OCI-LY1 (cell line): ENCODE data around the gene TTYH1.

Experiments used
- H2AFZ ChIP-seq: fragments of 200-600 bp; sonication (generic), shearing (Covaris generic); 2 replicates; pipeline ENCODE4 v1.6.0; 2014; ENCODE audit warnings: antibody characterized with exemption, mild to moderate bottlenecking, low read length
- H3F3A ChIP-seq: fragments of 200-600 bp; sonication (generic), shearing (Covaris generic); 2 replicates; pipeline ENCODE4 v1.6.0; 2014; ENCODE audit warnings: mild to moderate bottlenecking, antibody characterized with exemption, low read length, moderate library complexity; ENCODE audit not compliant: insufficient read depth
- H3K27ac ChIP-seq: fragments of 200-600 bp; sonication (generic); 2 replicates; pipeline ENCODE4 v1.5.1; 2014; ENCODE audit warnings: low read length, mixed run types, mild to moderate bottlenecking, low read depth; ENCODE audit not compliant: poor library complexity, severe bottlenecking
- H3K27me3 ChIP-seq: fragments of 200-600 bp; sonication (generic); 2 replicates; pipeline ENCODE4 v1.6.0; 2014; ENCODE audit warnings: antibody characterized with exemption, mild to moderate bottlenecking, low read length, moderate library complexity; ENCODE audit not compliant: insufficient read depth
- H3K36me3 ChIP-seq: fragments of 200-600 bp; sonication (generic); 2 replicates; pipeline ENCODE4 v1.6.1; 2014; ENCODE audit warnings: mild to moderate bottlenecking, antibody characterized with exemption, low read length, moderate library complexity, mixed read lengths; ENCODE audit not compliant: insufficient read depth
- H3K4me1 ChIP-seq: fragments of 200-600 bp; sonication (generic); 2 replicates; pipeline ENCODE4 v1.5.1; 2014; ENCODE audit warnings: mild to moderate bottlenecking, low read length, moderate library complexity; ENCODE audit not compliant: insufficient read depth, severe bottlenecking
- H3K4me2 ChIP-seq: fragments of 200-600 bp; sonication (generic), shearing (Covaris generic); 2 replicates; pipeline ENCODE4 v1.6.1; 2014; ENCODE audit warnings: low read length
- H3K4me3 ChIP-seq: fragments of 200-600 bp; sonication (generic); 2 replicates; pipeline ENCODE4 v1.5.1; 2014; ENCODE audit warnings: low read length, low read depth, mild to moderate bottlenecking, mixed read lengths; ENCODE audit not compliant: poor library complexity, severe bottlenecking
- H3K79me2 ChIP-seq: fragments of 200-600 bp; shearing (Covaris generic); 2 replicates; pipeline ENCODE4 v1.6.1; 2016; ENCODE audit warnings: mixed run types, low read length, mixed read lengths; ENCODE audit not compliant: insufficient read depth
- H3K9ac ChIP-seq: fragments of 200-600 bp; sonication (generic), shearing (Covaris generic); 2 replicates; pipeline ENCODE4 v1.6.1; 2014; ENCODE audit warnings: mild to moderate bottlenecking, low read length, mixed read lengths
- H3K9me2 ChIP-seq: fragments of 200-600 bp; sonication (generic), shearing (Covaris generic); 2 replicates; pipeline ENCODE4 v1.6.1; 2014; ENCODE audit warnings: low read depth, mild to moderate bottlenecking, low read length, mixed read lengths
- H3K9me3 ChIP-seq: fragments of 200-600 bp; shearing (Covaris generic); 2 replicates; pipeline ENCODE4 v1.6.1; 2014; ENCODE audit warnings: low read length, mixed read lengths
- H4K20me1 ChIP-seq: fragments of 200-600 bp; sonication (generic), shearing (Covaris generic); 2 replicates; pipeline ENCODE4 v1.6.0; 2016; ENCODE audit warnings: mild to moderate bottlenecking, low read length; ENCODE audit not compliant: insufficient read depth
- EZH2 ChIP-seq: fragments of 200-600 bp; sonication (generic), shearing (Covaris generic); IDR thresholded peaks from 2 replicates; pipeline ENCODE4 v1.8.0; 2017; ENCODE audit warnings: borderline replicate concordance, mixed run types, mild to moderate bottlenecking, antibody characterized with exemption, low read length, moderate library complexity, mixed read lengths
- TF ChIP-seq, protein P1 (sequence below): fragments of 200-600 bp; sonication (generic), shearing (Covaris generic); IDR thresholded peaks from 2 replicates; pipeline ENCODE4 v1.5.1; 2017; ENCODE audit warnings: mild to moderate bottlenecking, antibody characterized with exemption, low read length, moderate library complexity, mixed read lengths

The TTYH1 gene

DNA sequence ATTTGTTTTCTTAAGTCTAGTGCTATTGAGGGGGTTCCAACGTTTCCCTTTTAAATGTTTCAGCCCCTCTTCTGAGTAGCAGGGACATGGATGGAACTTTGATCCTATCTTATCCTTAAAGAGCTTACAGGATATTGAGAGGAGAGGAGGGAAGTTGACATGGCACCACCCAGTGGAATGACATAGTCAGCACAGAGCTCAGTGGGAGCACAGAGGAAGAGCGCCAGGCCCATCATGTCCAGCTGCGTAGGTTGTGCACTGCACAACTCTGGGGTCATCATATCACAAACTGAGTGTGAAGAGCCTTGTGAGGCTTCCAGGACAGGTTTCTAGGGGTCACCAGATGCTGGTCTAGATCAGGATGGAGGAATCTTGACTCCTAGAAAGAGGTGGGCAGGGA is 62.4 kb downstream of the TTYH1 start:
- Histone ChIP-seq H3K4me1 (no peaks in the 10 kb centered on the region), H3K4me2 (no peak overlapping the region), H3K27ac (no peak overlapping the region), H4K20me1 (no peaks in the 10 kb centered on the region), H3K79me2 (no peaks in the 10 kb centered on the region), H3K4me3 (no peak overlapping the region), H3K9me3 (no peaks in the 10 kb centered on the region), H3K9me2 (no peaks in the 10 kb centered on the region), H3K9ac (no peak overlapping the region), H3K27me3 (no peaks in the 10 kb centered on the region; the same call in 1 of the 2 replicates), H3K36me3 (no peaks in the 10 kb centered on the region), H2AFZ (no peak overlapping the region), H3F3A (no peaks in the 10 kb centered on the region; the same call in 1 of the 2 replicates)
- TF ChIP-seq, protein P1, sequence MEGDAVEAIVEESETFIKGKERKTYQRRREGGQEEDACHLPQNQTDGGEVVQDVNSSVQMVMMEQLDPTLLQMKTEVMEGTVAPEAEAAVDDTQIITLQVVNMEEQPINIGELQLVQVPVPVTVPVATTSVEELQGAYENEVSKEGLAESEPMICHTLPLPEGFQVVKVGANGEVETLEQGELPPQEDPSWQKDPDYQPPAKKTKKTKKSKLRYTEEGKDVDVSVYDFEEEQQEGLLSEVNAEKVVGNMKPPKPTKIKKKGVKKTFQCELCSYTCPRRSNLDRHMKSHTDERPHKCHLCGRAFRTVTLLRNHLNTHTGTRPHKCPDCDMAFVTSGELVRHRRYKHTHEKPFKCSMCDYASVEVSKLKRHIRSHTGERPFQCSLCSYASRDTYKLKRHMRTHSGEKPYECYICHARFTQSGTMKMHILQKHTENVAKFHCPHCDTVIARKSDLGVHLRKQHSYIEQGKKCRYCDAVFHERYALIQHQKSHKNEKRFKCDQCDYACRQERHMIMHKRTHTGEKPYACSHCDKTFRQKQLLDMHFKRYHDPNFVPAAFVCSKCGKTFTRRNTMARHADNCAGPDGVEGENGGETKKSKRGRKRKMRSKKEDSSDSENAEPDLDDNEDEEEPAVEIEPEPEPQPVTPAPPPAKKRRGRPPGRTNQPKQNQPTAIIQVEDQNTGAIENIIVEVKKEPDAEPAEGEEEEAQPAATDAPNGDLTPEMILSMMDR, result no peak
- TF ChIP-seq EZH2, result no peak

DNA sequence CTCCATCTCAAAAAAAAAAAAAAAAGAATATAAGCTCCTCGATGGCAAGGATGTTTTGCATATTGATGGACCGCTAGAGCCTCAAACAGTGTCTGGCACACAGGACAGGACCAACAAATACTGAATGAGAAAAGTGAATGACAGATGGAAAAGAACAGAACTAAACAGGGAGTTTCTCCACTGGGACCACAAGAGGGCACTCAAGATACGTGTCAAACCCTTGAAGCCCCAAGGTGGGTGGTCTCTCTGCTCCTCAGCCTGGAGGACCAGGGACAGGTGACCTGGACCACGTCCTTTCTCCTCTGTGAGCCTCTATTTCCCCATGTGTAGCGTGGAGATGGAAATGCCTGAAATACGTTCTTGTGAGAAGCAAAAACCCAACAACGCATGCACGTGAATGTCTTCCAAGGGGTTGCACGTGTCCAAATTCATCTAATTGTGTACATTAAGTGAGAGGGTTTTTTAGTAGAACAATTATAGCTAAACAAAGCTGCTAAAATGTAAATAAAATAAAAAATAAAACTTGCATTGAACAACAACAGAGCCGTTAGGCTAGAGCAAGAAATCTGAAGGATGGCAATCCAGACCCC is 63.5 kb downstream of the TTYH1 start:
- no peaks in the 10 kb centered on the region; the same call in 1 of the 2 replicates for H3F3A ChIP-seq
- H3K27me3 ChIP-seq, result no peaks in the 10 kb centered on the region; the same call in 1 of the 2 replicates
- no peak overlapping the region for H2AFZ ChIP-seq
- H3K9me3 ChIP-seq, result no peaks in the 10 kb centered on the region
- no peaks in the 10 kb centered on the region for H4K20me1 ChIP-seq
- no peak overlapping the region for H3K4me3 ChIP-seq
- TF ChIP-seq, protein P1, result peak; percentile 65
- no peak for TF ChIP-seq EZH2
- no peaks in the 10 kb centered on the region for H3K36me3 ChIP-seq
- no peaks in the 10 kb centered on the region for H3K79me2 ChIP-seq
- no peaks in the 10 kb centered on the region for H3K4me1 ChIP-seq
- no peak overlapping the region for H3K9ac ChIP-seq
- no peaks in the 10 kb centered on the region for H3K9me2 ChIP-seq
- H3K4me2 ChIP-seq, result no peak overlapping the region
- no peak overlapping the region for H3K27ac ChIP-seq

DNA sequence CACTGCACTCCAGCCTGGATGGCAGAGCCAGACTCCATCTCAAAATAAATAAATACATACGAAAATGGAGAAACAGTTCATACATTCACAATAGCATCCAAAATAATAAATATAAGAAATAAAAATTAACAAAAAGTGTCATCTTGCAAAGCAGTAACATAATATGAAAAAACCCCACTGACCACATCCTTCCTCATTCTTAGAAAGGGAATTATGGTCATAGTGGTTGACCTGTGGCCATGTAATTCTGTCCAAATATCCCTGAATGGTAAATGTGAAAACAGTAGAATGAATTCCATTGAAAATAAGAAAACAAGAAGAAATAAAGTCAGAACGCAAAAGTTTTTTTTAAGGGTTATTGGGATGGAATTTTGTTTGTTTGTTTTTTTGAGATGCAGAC is 64.8 kb downstream of the TTYH1 start:
- H3K9me3 ChIP-seq, result no peaks in the 10 kb centered on the region
- H3K9ac ChIP-seq, result no peak overlapping the region
- TF ChIP-seq, protein P1, result no peak
- TF ChIP-seq EZH2, result no peak
- H3K27ac ChIP-seq, result no peak overlapping the region
- H3K9me2 ChIP-seq, result no peaks in the 10 kb centered on the region
- H2AFZ ChIP-seq, result no peak overlapping the region
- H3F3A ChIP-seq, result no peaks in the 10 kb centered on the region; the same call in 1 of the 2 replicates
- H4K20me1 ChIP-seq, result no peaks in the 10 kb centered on the region
- H3K4me1 ChIP-seq, result no peaks in the 10 kb centered on the region
- no peaks in the 10 kb centered on the region; the same call in 1 of the 2 replicates for H3K27me3 ChIP-seq
- no peaks in the 10 kb centered on the region for H3K79me2 ChIP-seq
- no peak overlapping the region for H3K4me2 ChIP-seq
- H3K4me3 ChIP-seq, result no peak overlapping the region
- H3K36me3 ChIP-seq, result no peaks in the 10 kb centered on the region
